PC-3 (cell line): ENCODE measurements around the gene HMGCS2. TPM values are rescaled to one million over a fixed set of nuclear protein-coding genes. Genes with fewer than 3 reads are reported as not detected.

ENCODE experiments used
- ATAC-seq: fragments of 200-7000 bp; cut with Tn5 transposase; 2 replicates; pipeline ENCODE4 v1.9.1; 2020; ENCODE audit warnings: mild to moderate bottlenecking, moderate library complexity
- BruUV-seq: library from RNA; stranded (reverse); fragments of 400-500 nt; replicated peaks from 2 replicates; lab custom pipeline; 2021; lab: Mats Ljungman, UMichigan
- CTCF ChIA-PET: fragments of 300-600 bp; sonication (Branson Sonifier 250); formaldehyde crosslinking; loops from one replicate; lab custom pipeline; 2022; ENCODE audit warnings: antibody characterized with exemption; lab: Charles Lee
- POLR2A ChIA-PET: fragments of 300-600 bp; sonication (Branson Sonifier 250); formaldehyde crosslinking; loops from one replicate; lab custom pipeline; 2022; ENCODE audit warnings: antibody characterized with exemption; ENCODE audit not compliant: unreplicated experiment; lab: Charles Lee
- DNase-seq: peaks from one replicate; pipeline ENCODE4 v3.0.0-alpha.2; 2015
- H2AFZ ChIP-seq: fragments of 300-600 bp; sonication (generic); 2 replicates; pipeline ENCODE4 v1.6.0; 2016; ENCODE audit warnings: antibody characterized with exemption, low read length
- H3F3A ChIP-seq: fragments of 300-600 bp; sonication (generic); one replicate; pipeline ENCODE4 v1.6.0; 2017; ENCODE audit warnings: antibody characterized with exemption, low read length, control low read depth, mild to moderate bottlenecking; ENCODE audit not compliant: unreplicated experiment
- H3K27ac ChIP-seq: fragments of 300-600 bp; sonication (generic); 2 replicates; pipeline ENCODE4 v1.5.1; 2016; ENCODE audit warnings: mild to moderate bottlenecking, low read length
- H3K27me3 ChIP-seq: fragments of 300-600 bp; sonication (generic); 2 replicates; pipeline ENCODE4 v1.6.1; 2016; ENCODE audit warnings: low read length, mixed read lengths
- H3K36me3 ChIP-seq: fragments of 300-600 bp; sonication (generic); 2 replicates; pipeline ENCODE4 v1.6.1; 2016; ENCODE audit warnings: low read depth, mixed run types, low read length, mixed read lengths
- H3K4me1 ChIP-seq: fragments of 300-600 bp; sonication (generic); 2 replicates; pipeline ENCODE4 v1.5.1; 2016; ENCODE audit warnings: low read length; ENCODE audit not compliant: insufficient read depth
- H3K4me2 ChIP-seq: fragments of 300-600 bp; sonication (generic); 2 replicates; pipeline ENCODE4 v1.6.0; 2016; ENCODE audit warnings: low read length
- H3K4me3 ChIP-seq: fragments of 300-600 bp; sonication (generic); 2 replicates; pipeline ENCODE4 v1.5.1; 2016; ENCODE audit warnings: mild to moderate bottlenecking, low read length, mixed read lengths
- H3K79me2 ChIP-seq: fragments of 300-600 bp; sonication (generic); 2 replicates; pipeline ENCODE4 v1.6.1; 2017; ENCODE audit warnings: low read length, mixed read lengths
- H3K9ac ChIP-seq: fragments of 300-600 bp; sonication (generic); 2 replicates; pipeline ENCODE4 v1.6.0; 2016; ENCODE audit warnings: mild to moderate bottlenecking, low read length
- H3K9me2 ChIP-seq: fragments of 300-600 bp; sonication (generic); replicated peaks from 2 replicates; pipeline ENCODE4 v1.6.1; 2016; ENCODE audit warnings: mixed run types, low read length, mixed read lengths
- H3K9me3 ChIP-seq: fragments of 300-600 bp; sonication (generic); 2 replicates; pipeline ENCODE4 v1.6.1; 2016; ENCODE audit warnings: low read length, mixed read lengths
- H4K20me1 ChIP-seq: fragments of 300-600 bp; sonication (generic); 2 replicates; pipeline ENCODE4 v1.6.1; 2016; ENCODE audit warnings: low read length, mixed read lengths
- CTCF ChIP-seq: fragments of 300-600 bp; sonication (generic); conservative IDR thresholded peaks from 2 replicates; pipeline ENCODE4 v1.5.1; 2017; ENCODE audit warnings: antibody characterized with exemption, low read depth, mild to moderate bottlenecking, low read length
- EZH2 ChIP-seq: fragments of 300-600 bp; sonication (generic); IDR thresholded peaks from one replicate; pipeline ENCODE4 v1.6.1; 2017; ENCODE audit warnings: antibody characterized with exemption, mild to moderate bottlenecking, low read length; ENCODE audit not compliant: unreplicated experiment
- EZH2phosphoT487 ChIP-seq: fragments of 300-600 bp; sonication (generic); IDR thresholded peaks from 2 replicates; pipeline ENCODE4 v1.6.1; 2018; ENCODE audit warnings: mild to moderate bottlenecking, antibody characterized with exemption, low read length, borderline replicate concordance
- intact Hi-C: fragments of 100-400 bp; cut with micrococcal nuclease; formaldehyde crosslinking; loops from 2 replicates; pipeline ENCODE4 v1.9.0; 2023
- total RNA-seq: library from RNA; depleted of rRNA; stranded (reverse); fragments of >200 nt; gene quantifications from 2 replicates; pipeline ENCODE4 v1.2.3, GENCODE V29; 2014

Gene HMGCS2
- total RNA-seq, 1 experiment from 2014 or later: not detected

- Histone ChIP-seq H3K27ac (no peak overlapping the region), H3K9me2 (no peaks in the 10 kb centered on the region), H3F3A (no peaks in the 10 kb centered on the region), H3K36me3 (no peaks in the 10 kb centered on the region), H3K4me1 (0 out of 2 replicates have a peak, but pooled peaks cover 3% of the 10 kb centered on the region), H4K20me1 (no peaks in the 10 kb centered on the region), H3K27me3 (no peaks in the 10 kb centered on the region), H2AFZ (no peak overlapping the region), H3K79me2 (no peaks in the 10 kb centered on the region), H3K4me2 (no peak overlapping the region), H3K9me3 (no peaks in the 10 kb centered on the region), H3K4me3 (no peak overlapping the region), H3K9ac (no peak overlapping the region)
- TF ChIP-seq EZH2phosphoT487 (no peak), EZH2 (no peak), CTCF (no peak)
- BruUV-seq: no TSS peak
- ATAC-seq (no peak), DNase-seq (no peak)
- ChIA-PET POLR2A (no interaction called here), CTCF (no interaction called here)
- intact Hi-C loops: no loop called here
These were observed 6.3 kb downstream of the HMGCS2 start for GRCh38 chr1:119762409-119762808.

GRCh38 chr1:119758584-119758983, 10.1 kb downstream of the HMGCS2 start:
- no peaks in the 10 kb centered on the region for H3K79me2 ChIP-seq
- no peaks in the 10 kb centered on the region for H3K9me3 ChIP-seq
- no peak for TF ChIP-seq EZH2
- TF ChIP-seq EZH2phosphoT487: no peak
- no peak for TF ChIP-seq CTCF
- H3K4me3 ChIP-seq: no peak overlapping the region
- no peaks in the 10 kb centered on the region for H3K36me3 ChIP-seq
- H3K4me2 ChIP-seq: no peak overlapping the region
- no peaks in the 10 kb centered on the region for H4K20me1 ChIP-seq
- DNase-seq (no peak), ATAC-seq (no peak)
- no peaks in the 10 kb centered on the region for H3K9me2 ChIP-seq
- intact Hi-C loops: no loop called here
- POLR2A ChIA-PET: no interaction called here
- no peaks in the 10 kb centered on the region for H3K27me3 ChIP-seq
- no peak overlapping the region for H3K9ac ChIP-seq
- CTCF ChIA-PET: no interaction called here
- BruUV-seq: no TSS peak
- H3K4me1 ChIP-seq: no peaks in the 10 kb centered on the region
- H2AFZ ChIP-seq: no peak overlapping the region
- no peak overlapping the region for H3K27ac ChIP-seq
- no peaks in the 10 kb centered on the region for H3F3A ChIP-seq

- CTCF ChIA-PET: no interaction called here
These were observed 16.1 kb downstream of the HMGCS2 start for GRCh38 chr1:119752592-119752991.

More at GRCh38 chr1:119752592-119752991, 16.1 kb downstream of the HMGCS2 start:
- TF ChIP-seq CTCF (no peak), EZH2 (no peak), EZH2phosphoT487 (no peak)
- Histone ChIP-seq H3K27ac (no peak overlapping the region), H2AFZ (no peak overlapping the region), H3K79me2 (no peaks in the 10 kb centered on the region), H3K4me1 (no peaks in the 10 kb centered on the region), H3K9me2 (no peaks in the 10 kb centered on the region), H3F3A (no peaks in the 10 kb centered on the region), H3K36me3 (no peaks in the 10 kb centered on the region), H3K9me3 (no peaks in the 10 kb centered on the region), H3K9ac (no peak overlapping the region), H4K20me1 (no peaks in the 10 kb centered on the region), H3K4me3 (no peak overlapping the region), H3K4me2 (no peak overlapping the region), H3K27me3 (no peaks in the 10 kb centered on the region)
- POLR2A ChIA-PET: no interaction called here
- ATAC-seq (no peak), DNase-seq (no peak)
- no TSS peak for BruUV-seq
- intact Hi-C loops: no loop called here
